AG09309 (cell line): ENCODE measurements around the gene ARHGAP26.

ENCODE experiments used
- DNase-seq: peaks from one replicate; pipeline ENCODE4 v3.0.0-alpha.2; 2010; ENCODE audit warnings: low read depth
- H3K4me3 ChIP-seq: 2 replicates; pipeline ENCODE4 v1.5.1; 2011; ENCODE audit warnings: mild to moderate bottlenecking, low read depth, low read length, moderate library complexity; ENCODE audit not compliant: control insufficient read depth
- CTCF ChIP-seq: IDR thresholded peaks from 2 replicates; pipeline ENCODE4 v1.5.1; 2011; ENCODE audit warnings: mild to moderate bottlenecking, low read depth, low read length, inconsistent platforms; ENCODE audit not compliant: insufficient read depth, control insufficient read depth; ENCODE audit errors: missing control alignments

ARHGAP26 gene

GRCh38 chr5:143277536-143277935 lies 507.4 kb downstream of the ARHGAP26 start:
- no peak overlapping the region for H3K4me3 ChIP-seq
- no peak for DNase-seq
- no peak for TF ChIP-seq CTCF
